Activated effector memory CD4-positive, alpha-beta T cell treated with Interleukin-2 at 50 U/mL for 16 hours (primary cell): Measurements from ENCODE around the gene SMAD2.

Source experiments
- DNase-seq: peaks from one replicate; pipeline ENCODE4 v3.0.0-alpha.2; 2020

Gene SMAD2

GRCh38 chr18:47893939-47894699 lies 36.3 kb downstream of the SMAD2 start:
- DNase-seq: no peak

- no peak for DNase-seq
Measured at GRCh38 chr18:47893047-47893446, 37.4 kb downstream of the SMAD2 start.

- no peak for DNase-seq
Measured at GRCh38 chr18:47888156-47888555, 42.3 kb downstream of the SMAD2 start.

- DNase-seq: no peak
Measured at GRCh38 chr18:47887227-47887626, 43.2 kb downstream of the SMAD2 start.

- DNase-seq: no peak
Measured at GRCh38 chr18:47883771-47884413, 46.6 kb downstream of the SMAD2 start.

GRCh38 chr18:47882641-47883040 lies 47.8 kb downstream of the SMAD2 start:
- DNase-seq: no peak

GRCh38 chr18:47881752-47882455 lies 48.6 kb downstream of the SMAD2 start:
- DNase-seq: no peak

- no peak for DNase-seq
Measured at GRCh38 chr18:47881042-47881441, 49.4 kb downstream of the SMAD2 start.

- no peak for DNase-seq
Measured at GRCh38 chr18:47877892-47878291, 52.6 kb downstream of the SMAD2 start.

- no peak for DNase-seq
Measured at GRCh38 chr18:47876813-47877212, 53.6 kb downstream of the SMAD2 start.

- DNase-seq: no peak
Measured at GRCh38 chr18:47873625-47874024, 56.8 kb downstream of the SMAD2 start.

- DNase-seq: no peak
Measured at GRCh38 chr18:47872426-47872825, 58.0 kb downstream of the SMAD2 start.

GRCh38 chr18:47871288-47871687 lies 59.2 kb downstream of the SMAD2 start:
- DNase-seq: no peak

GRCh38 chr18:47870605-47871004 lies 59.9 kb downstream of the SMAD2 start:
- DNase-seq: no peak

- no peak for DNase-seq
Measured at GRCh38 chr18:47868744-47869143, 61.7 kb downstream of the SMAD2 start.

- no peak for DNase-seq
Measured at GRCh38 chr18:47865183-47865582, 65.3 kb downstream of the SMAD2 start.

- no peak for DNase-seq
Measured at GRCh38 chr18:47863041-47863440, 67.4 kb downstream of the SMAD2 start.

- DNase-seq: no peak
Measured at GRCh38 chr18:47858607-47859006, 71.9 kb downstream of the SMAD2 start.

- no peak for DNase-seq
Measured at GRCh38 chr18:47847635-47848034, 82.8 kb downstream of the SMAD2 start.

GRCh38 chr18:47846431-47846830 lies 84.0 kb downstream of the SMAD2 start:
- DNase-seq: no peak

GRCh38 chr18:47844828-47845498 lies 85.5 kb downstream of the SMAD2 start:
- DNase-seq: no peak

- DNase-seq: no peak
Measured at GRCh38 chr18:47842836-47843235, 87.6 kb downstream of the SMAD2 start.

- DNase-seq: no peak
Measured at GRCh38 chr18:47838396-47838795, 92.1 kb downstream of the SMAD2 start.
